Activated CD8-positive, alpha-beta memory T cell treated with anti-CD3 and anti-CD28 coated beads for 1 hour (primary cell): ENCODE results near the gene CXorf58.
"Not testable (repeated sequence)": the region's sequence is repeated elsewhere in the genome, so short reads cannot be mapped to it uniquely, and the experiment has no call there.

Experiments used
- DNase-seq, 2 donors: peaks; one replicate each; pipeline ENCODE4 v3.0.0-alpha.2; 2020; ENCODE audit warnings: low read depth in 1 of 2; ENCODE audit errors: extremely low read depth in 1 of 2

The CXorf58 gene, protein sequence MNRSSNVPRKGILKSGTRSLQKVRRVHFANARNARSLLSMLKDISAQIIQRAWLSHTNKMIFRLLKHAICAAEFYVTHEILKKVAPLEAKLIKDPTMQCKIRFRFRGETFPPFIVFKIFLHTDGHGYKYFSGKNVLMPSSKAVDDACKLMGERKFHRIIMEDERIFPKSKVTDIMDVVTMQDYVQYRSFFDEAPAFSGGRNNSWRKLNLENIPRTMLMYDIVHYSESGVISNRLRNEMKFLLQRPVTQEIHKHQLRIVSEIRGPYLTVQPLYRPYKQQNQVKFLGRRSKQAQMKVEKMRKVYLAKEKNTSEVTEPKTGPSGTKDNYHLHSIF

DNA sequence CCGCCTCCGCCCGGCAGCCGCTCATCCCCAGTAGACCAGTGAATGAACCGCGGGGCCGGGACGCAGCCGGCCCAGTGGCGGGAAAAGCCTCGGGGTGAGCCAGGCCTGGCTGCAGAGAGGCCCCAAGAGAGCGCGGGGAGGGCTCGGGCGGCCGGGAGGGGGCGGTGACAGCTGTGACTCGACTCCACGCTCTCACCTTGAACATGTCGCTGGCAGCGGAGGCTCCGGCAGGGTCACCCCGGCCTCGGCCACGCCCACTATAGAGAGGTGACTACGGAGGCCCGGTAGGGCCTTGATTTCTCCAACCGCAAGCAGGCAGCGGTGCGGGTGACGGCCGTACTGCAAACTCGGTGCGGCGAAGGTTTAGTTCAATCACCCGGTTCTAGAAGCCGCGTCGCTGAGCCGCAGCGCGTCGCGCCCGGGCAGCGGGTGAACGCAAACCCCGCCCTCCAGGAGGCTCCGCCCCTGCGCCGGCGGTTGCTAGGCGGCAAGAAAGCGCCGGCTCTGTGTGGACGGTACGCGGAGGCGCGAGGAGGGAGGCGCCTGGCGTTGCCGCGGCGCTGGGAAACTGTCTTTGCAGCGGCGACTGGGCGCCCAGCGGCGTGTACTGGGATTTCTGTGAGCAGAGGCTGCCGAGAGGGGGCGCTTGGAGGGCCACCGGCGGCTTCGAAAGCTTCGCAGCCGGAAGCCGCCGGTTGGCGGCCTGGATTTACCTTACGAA lies at the start of gene CXorf58, which contains the start of gene APOO:
Gene CXorf58 (plus strand): TSS at position 509 of the 721 bp plus-strand sequence. CDS start 2,297 bp downstream, outside the sequence.
Gene APOO (minus strand): TSS at position 441 of the 721 bp plus-strand sequence. CDS start 236 bp downstream, at position 205.
- DNase-seq: peak; percentile 70 to 80

DNA sequence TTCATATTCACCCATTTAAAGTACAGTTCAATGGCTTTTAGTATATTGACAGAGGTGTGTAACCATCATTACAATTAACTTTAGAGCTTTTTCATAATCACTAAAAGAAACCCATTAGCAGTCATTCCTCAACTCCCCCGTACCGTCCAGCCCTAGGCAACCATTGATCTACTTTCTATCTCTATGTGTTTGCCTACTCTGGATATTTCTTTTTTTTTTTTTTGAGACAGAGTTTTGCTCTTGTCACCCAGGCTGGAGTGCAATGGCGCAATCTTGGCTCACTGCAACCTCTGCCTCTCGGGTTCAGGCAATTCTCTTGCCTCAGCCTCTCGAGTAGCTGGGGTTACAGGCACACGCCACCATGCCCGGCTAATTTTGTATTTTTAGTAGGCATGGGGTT lies 48.6 kb upstream of the CXorf58 start:
- DNase-seq: not testable (repeated sequence)

DNA sequence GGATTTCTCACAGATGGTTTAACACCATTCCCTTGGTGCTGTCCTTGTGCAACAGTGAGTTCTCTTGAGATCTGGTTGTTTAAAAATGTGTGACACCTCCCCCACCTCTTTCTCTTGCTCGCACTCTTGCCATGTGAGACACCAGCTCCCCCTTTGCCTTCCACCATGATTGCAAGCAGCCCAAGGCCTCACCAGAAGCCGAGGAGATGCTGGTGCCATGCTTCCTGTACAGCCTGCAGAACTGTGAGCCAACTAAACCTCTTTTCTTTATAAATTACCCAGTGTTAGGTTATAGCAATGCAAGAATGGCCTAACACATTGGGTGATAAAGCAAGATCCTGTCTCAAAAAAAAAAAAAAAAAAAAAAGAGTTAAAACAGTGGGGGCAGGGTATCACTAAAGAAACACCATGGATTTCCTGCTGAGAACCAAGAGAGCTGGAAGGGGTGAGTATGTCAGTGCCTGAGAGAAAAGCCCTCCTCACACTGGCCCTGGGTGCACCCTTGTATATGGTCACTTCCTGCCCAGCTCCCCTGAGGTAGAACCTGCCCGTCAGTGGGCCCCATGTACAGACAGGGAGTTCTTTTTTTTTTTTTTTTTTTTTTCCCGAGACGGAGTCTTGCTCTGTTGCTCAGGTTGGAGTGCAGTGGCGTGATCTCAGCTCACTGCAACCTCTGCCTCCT lies 46.5 kb upstream of the CXorf58 start:
- no peak for DNase-seq

DNA sequence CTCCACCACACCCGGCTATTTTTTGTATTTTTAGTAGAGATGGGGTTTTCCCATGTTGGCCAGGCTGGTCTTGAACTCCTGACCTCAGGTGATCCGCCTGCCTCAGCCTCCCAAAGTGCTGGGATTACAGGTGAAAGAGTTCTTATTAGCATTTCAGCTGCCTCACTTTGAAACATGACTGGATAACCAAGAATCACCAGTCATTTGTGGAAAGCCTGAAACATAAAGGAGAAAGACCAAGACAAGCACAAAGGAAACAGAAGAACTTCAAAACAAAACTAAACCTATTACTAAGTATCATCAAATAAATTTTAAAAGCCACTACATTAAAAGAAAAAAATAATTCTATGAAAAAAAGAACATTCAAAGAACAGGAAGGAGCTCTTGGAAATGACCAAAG lies 45.9 kb upstream of the CXorf58 start:
- DNase-seq: not testable (repeated sequence)

DNA sequence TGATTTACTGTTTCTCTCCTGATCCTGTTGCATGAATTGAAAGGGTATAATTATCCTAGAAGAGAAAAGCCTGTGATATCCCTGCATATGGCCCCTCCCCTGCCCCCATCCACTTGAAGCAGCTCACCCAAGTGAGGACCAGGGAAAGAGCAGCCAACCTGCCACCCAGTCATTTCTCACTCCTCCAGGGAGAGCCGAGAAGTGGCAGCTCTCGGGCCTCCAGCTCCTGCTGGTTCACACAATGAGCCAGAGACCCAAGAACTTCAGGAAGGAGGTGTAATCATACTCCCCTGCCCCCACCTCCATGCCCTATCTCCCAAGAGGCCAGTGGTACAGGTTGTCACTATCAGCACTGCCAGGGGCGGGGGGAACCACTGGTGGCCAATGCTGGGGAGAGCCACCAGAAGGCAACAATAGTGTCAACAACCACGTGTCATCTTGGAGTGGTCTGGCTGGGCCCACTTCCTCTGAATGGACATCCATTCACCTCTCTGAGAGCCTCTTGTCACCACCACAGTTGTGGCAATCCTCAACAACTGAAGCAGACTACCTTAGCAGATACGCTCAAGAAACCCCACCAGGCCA lies 43.0 kb upstream of the CXorf58 start:
- DNase-seq: no peak

DNA sequence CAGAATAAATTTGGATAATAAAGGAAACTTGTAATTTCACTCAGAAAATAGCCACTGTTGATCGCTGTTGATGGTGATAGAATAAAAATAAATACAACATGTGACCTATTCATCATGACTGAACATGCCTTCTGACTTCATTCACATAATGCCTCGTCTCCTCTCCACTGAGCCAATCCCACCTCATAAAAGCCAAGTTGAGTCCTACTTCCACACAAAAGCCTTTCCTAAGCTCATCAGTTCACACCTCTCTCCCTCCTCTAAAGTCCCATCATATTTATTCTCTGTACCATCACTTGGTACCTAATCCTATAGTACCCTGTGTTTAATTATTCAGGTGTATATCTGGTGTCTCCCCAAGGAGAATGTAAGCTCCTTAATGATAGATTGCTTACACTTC lies 37.8 kb upstream of the CXorf58 start:
- no peak for DNase-seq

DNA sequence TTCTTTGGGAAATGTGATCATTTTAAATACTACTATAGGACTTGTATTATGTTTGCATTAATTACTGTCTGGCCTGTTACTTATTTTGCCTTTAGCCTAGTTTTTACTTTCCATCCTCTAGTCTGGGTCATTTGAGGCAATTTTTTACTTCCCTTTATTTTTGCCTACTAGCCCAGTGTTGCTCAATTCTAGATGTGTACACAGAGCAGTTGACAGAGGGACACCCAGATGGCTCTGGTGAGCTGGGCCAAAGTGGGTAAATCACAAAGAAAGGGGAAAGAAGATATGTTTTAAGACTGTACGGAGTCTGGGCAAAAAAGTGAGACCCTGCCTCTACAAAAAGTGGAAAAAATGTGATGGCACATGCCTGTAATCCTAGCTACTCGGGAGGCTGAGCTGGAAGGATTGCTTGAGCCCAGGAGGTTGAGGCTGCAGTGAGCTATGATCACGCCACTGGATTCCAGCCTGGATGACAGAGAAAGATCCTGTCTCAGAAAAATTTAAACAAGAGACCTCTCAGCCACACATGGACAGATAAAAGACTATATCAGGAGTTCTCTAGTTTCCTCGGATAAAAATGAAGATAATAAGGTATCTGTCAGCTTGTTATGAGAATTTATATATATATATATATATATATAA lies 35.8 kb upstream of the CXorf58 start:
- no peak for DNase-seq

DNA sequence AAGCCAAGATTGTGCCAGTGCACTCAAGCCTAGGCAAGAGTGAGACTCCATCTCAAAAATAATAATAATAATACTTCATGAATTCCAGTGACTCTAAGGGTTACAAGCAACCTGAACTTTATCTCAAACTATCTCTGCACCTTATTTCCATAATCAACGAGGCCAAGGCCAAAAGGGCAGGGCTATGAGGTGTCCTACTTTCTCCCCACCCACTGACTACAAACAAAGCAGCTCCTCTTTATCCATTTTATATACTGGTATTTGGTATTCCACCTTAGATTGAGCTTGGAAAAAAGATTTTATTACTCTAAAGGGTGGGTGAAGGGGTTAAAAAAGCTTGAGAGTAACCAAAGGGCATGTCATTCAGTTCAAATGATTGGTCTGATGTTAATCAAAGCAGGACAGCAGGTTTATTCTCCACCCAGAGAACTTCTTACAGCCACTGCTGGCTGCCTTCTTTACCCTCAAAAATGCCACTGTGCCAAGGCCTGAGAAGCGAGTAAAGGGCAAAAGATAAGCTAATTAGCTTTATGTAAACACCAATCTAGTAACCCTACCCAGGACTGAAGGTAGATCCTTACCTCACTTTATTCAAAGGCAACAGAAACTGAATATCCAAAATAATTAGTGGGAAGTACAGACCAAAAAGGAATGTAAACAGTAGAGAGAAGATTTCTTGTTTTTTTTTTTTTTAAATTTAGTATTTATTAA lies 28.3 kb upstream of the CXorf58 start:
- no peak for DNase-seq

DNA sequence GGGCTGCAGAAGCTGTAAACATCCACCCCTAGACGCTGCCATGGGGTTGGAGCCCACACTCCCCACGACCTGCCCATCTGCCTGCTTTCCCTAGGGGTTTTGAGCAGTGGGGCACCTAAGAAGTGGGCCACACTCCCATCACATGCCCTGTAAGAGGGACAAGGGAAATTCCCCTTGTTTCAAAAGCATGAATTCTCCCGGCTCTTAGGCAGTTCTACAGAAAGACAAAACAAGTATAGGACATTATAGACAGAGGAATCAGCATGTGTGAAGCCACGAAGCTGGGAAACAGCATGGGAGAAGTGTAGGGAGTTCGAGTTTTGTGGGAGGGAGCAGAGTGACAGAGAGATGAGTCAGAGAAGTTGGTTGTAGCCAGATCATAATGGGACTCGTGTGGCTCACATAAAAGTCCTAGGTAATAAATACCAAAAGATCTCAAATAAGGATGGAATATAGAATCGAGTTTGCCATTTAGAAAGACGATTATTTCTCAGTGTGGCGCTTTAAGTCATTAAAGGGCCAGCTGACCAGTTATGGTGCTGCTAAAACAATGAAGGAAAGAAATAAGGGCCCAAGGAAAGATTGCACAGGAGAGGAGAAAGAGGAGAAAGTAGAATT lies 24.0 kb upstream of the CXorf58 start:
- DNase-seq: no peak

DNA sequence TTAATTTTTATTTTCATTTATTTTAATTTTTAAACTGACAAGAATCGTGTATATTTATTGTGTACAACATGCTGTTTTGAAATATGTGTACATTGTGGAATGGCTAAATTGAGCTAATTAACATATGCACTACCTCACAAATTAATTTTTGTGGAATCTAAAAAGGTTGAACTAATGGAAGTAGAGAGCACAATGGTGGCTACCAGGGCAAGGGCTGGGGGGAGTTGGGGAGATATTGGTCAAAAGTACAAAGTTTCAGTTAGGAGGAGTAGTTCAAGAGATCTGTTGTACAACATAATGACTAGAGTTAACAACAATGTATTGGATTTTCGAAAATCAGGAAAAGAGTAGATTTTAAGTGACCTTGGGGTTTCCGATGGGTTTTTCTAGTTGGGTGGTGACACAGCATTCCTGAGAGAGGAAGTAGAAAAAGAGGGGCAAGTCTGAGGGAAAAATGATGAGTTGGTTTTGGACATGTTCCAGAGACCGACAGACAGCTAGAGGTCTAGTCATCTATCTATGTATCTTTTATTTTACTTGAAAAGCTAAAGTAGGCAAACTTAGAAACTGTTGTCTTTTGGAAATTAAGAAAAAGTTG lies 23.3 kb upstream of the CXorf58 start:
- no peak for DNase-seq

DNA sequence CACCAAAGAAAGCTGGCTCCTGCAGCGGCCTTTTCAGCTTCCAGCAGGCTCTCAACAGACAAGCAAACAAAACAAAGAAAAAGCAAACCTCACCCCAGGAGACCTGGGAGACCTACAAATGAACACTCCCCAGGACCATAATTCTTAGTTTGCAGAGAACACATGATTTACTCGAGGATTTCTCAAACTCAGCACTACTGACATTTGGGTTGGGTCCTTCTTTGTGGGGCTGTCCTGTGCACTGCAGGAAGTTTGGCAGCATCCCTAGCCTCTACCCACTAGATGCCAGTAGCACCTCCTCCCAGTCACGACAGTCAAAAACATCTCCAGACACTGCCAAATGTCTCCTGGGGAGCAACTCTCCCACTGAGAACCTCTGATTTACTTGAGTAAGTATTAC lies 22.0 kb upstream of the CXorf58 start:
- no peak for DNase-seq

DNA sequence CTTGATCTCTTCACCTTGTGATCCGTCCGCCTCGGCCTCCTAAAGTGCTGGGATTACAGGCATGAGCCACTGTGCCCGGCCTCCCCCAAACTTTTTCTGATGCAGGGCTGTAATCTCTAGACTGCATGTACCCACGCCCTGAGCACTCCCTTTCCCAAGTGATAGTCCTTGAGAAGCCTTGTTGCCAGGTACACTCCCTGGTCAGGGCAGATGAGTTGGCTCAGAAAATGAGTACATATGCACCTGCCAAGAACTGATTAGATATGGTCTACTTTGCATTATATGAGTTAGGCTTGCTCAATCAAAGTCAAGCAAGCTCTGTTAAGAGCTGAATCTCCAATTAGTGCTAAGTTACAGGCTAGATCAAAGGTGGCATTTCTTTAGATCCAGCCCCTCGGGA lies 20.4 kb upstream of the CXorf58 start:
- no peak for DNase-seq

DNA sequence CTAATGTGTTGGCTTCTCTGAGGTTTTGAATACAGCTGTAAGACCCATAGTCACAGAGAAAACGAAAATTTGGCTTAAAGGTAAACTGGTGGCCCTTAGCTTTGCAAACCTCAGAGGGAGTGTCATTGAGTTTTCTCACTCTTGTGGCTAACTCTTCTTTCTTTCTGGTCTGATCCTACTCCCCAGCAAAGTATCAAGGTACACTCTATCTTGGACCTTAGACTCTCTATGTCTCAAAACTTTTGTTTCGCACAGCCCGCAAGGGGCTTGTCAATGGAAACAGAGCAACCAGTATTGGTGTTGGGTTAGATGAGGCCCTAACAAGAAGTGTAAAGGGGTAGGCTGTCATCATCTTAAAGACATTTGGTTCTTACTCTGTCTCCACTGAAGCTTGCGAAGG lies 19.9 kb upstream of the CXorf58 start:
- DNase-seq: no peak

DNA sequence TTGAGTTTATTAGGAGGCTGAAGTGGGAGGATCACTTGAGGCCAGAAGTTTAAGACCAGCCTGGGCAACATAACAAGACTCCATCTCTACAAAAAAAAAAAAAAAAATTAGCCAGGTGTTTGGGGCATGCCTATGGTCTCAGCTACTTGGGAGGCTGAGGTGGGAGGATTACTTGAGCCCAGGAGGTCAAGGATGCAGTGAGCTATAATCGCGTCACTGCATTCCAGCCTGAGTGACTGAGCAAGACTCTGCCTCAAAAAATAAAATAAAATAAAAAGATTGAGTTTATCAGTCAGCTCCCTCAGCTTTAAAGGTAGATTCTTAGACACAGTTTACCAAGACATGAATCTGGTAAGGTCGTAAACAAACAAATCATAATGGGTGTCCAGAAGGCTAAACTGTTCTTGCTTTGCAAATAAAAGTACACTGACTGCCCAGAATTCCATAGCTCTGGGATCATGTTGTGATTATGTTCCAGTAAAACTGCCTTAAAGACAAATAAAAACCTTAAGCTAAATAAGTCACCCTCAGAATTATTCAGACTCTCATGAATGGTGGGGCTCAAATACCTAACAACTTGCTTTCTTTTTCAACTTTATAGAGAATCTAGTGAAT lies 18.8 kb upstream of the CXorf58 start:
- no peak for DNase-seq

DNA sequence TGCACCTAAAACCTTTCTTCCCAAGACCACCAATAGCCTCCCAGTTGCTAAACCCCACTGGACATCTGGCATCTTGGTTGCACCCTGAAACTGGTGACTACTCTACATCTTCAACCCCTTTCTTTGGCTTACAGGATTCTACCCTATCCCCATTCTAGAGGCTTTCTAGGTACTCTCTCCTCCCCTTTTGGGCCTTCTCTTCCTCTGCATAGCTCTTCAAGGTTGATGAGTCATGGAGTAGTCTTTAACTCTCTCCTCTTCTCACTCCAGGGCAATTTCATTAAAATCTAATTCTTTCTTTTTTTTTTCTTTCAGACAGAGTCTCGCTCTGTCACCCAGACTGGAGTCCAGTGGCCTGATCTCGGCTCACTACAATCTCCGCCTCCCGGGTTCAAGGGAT lies 16.9 kb upstream of the CXorf58 start:
- no peak for DNase-seq

DNA sequence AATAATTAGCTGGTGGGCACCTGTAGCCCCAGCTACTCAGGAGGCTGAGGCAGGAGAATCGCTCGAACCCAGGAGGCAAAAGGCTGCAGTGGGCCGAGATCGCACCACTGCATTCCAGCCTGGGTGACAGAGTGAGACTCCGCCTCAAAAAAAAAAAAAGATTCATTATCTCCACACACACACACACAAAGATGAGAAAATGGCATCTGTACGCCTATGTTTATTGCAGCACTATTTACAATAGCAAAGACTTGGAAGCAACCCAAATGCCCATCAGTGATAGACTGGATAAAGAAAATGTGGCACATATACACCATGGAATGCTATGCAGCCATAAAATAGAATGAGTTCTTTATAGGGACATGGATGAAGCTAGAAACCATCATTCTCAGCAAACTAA lies 12.8 kb upstream of the CXorf58 start:
- not testable (repeated sequence) for DNase-seq

DNA sequence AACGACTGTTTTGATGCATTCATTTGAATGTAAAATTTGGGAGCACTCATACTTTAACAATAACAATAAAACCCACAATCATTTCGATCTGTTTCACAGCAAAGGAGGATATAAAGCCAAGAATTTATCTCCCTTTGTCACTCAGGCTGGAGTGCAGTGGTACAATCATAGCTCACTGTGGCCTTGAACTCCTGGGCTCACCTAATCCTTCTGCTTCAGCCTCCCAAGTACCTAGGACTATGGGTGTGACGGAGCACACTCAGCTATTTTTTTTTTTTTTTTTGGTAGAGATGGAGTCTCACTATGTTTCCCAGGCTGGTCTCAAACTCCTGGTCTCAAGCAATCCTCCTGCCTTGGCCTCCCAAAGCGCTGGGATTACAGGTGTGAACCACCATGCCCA lies 11.3 kb upstream of the CXorf58 start:
- not testable (repeated sequence) for DNase-seq

DNA sequence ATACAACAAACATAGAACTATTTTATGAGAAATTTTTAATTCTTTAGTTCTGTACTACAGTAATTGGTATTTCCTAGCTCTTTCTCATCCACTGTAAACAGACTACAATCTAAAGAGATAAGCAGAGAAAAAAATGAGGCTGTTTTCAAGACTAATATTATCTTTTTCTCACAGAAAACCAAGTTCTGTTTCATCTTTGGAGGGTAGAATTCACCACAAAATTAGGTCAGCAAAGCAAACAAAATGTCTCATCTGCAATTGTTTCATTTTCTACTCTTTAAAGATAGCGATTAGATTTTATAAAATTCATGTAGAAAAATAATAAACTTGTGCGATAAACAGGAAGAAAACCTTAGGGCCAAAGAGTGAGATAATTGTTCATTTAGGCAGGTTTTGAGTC lies 10.8 kb upstream of the CXorf58 start:
- no peak for DNase-seq

DNA sequence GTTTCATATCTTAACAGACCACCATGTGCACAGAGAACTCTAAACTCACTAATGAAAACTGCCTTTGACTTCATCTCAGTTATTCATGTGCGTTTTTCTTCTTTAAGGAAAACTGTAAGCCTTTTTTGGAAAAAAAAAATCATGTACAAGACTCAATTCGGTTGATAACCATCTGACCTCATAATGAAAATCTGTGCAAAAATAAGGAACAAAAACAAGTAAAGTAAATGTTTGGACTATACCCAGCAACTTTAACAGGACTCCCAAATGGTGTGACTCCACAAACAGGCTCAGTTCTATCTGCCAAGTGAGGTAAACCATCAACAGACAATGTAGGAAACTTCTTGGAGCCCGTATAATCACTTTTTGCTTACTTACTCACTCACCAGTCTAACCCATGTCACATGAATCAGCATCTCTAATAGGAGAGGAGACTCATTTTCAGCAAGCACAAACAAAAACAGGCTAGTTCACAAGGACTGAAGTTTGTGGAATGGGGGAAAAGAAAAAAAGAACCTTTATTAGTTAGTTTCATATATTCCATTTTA lies 9.3 kb upstream of the CXorf58 start:
- no peak for DNase-seq
